B cell (primary cell): ENCODE results near the gene WDR19. TPM values are rescaled to one million over a fixed set of nuclear protein-coding genes. Genes with fewer than 3 reads are reported as not detected.
"Not testable (repeated sequence)": the region's sequence is repeated elsewhere in the genome, so short reads cannot be mapped to it uniquely, and the experiment has no call there.

Experiments used
- ATAC-seq: fragments of 200-7000 bp; cut with Tn5 transposase; one replicate; pipeline ENCODE4 v1.10.0; 2021; ENCODE audit warnings: low read depth, mild to moderate bottlenecking, moderate number of reproducible peaks, moderate library complexity
- CTCF ChIA-PET: fragments of 350-600 bp; sonication (Branson Sonifier 250); formaldehyde crosslinking; loops from one replicate; lab custom pipeline; 2021; ENCODE audit warnings: antibody characterized with exemption, inconsistent platforms; lab: Charles Lee
- POLR2A ChIA-PET: fragments of 350-600 bp; sonication (Branson Sonifier 250); formaldehyde crosslinking; loops from one replicate; lab custom pipeline; 2021; ENCODE audit warnings: antibody characterized with exemption; lab: Charles Lee
- DNase-seq: peaks from one replicate; pipeline ENCODE4 v3.0.0; 2013
- H2AFZ ChIP-seq: 2 replicates; pipeline ENCODE4 v1.6.1; 2012; ENCODE audit warnings: mild to moderate bottlenecking, low read depth, low read length; ENCODE audit not compliant: insufficient read depth, poor library complexity, severe bottlenecking
- H3K27ac ChIP-seq, 2 donors: 1 replicate in 1 of 2; 2 replicates in 1 of 2; pipeline ENCODE4 v1.5.1; 2012 to 2013; ENCODE audit warnings: low read length in 2 of 2, mild to moderate bottlenecking in 2 of 2, moderate library complexity in 1 of 2
- H3K27me3 ChIP-seq, 4 experiments: fragments of 200-600 bp in 1 of 4; sonication (generic) in 1 of 4; replicated peaks in 1 of 4; 1 replicate in 2 of 4; 2 replicates in 2 of 4; pipeline versions ENCODE4 v1.6.1 to v1.7.0; 2013 to 2016; ENCODE audit warnings: low read length in 3 of 4, mild to moderate bottlenecking in 2 of 4, mixed read lengths in 1 of 4, moderate library complexity in 1 of 4; ENCODE audit not compliant: insufficient read depth in 4 of 4, control insufficient read depth in 3 of 4; ENCODE audit errors: control extremely low read depth in 1 of 4
- H3K36me3 ChIP-seq, 2 experiments: replicated peaks in 1 of 2; 1 replicate in 1 of 2; 2 replicates in 1 of 2; pipeline versions ENCODE4 v1.6.1 to v1.7.1; 2013; ENCODE audit warnings: low read length in 1 of 2; ENCODE audit not compliant: insufficient read depth in 2 of 2, control insufficient read depth in 1 of 2; ENCODE audit errors: control extremely low read depth in 1 of 2, extremely low read depth in 1 of 2
- H3K4me1 ChIP-seq, 2 donors: fragments of 200-600 bp in 1 of 2; sonication (generic) in 1 of 2; 1 replicate in 1 of 2; 2 replicates in 1 of 2; pipeline versions ENCODE4 v1.5.1 to v1.6.1; 2013 to 2017; ENCODE audit warnings: low read length in 2 of 2; ENCODE audit not compliant: control insufficient read depth in 2 of 2, insufficient read depth in 2 of 2
- H3K4me2 ChIP-seq: replicated peaks from 2 replicates; pipeline ENCODE3; 2012; ENCODE audit warnings: mild to moderate bottlenecking, low read depth, low read length; ENCODE audit not compliant: poor library complexity, severe bottlenecking
- H3K4me3 ChIP-seq, 5 experiments: fragments of 200-600 bp in 1 of 5; sonication (generic) in 1 of 5; 1 replicate in 3 of 5; 2 replicates in 2 of 5; pipeline versions ENCODE4 v1.5.1 to v1.7.0; 2011 to 2016; ENCODE audit warnings: low read length in 4 of 5, mild to moderate bottlenecking in 4 of 5, low read depth in 2 of 5, control low read depth in 1 of 5, moderate library complexity in 1 of 5; ENCODE audit not compliant: insufficient read depth in 1 of 5; ENCODE audit errors: control extremely low read depth in 1 of 5, extremely low read depth in 1 of 5
- H3K79me2 ChIP-seq: fragments of 200-600 bp; sonication (generic); one replicate; pipeline ENCODE4 v1.6.0; 2016; ENCODE audit warnings: low read length; ENCODE audit not compliant: control insufficient read depth, insufficient read depth
- H3K9ac ChIP-seq: fragments of 200-600 bp; sonication (generic); 2 replicates; pipeline ENCODE4 v1.6.1; 2017; ENCODE audit warnings: mild to moderate bottlenecking, low read length, moderate library complexity
- H3K9me3 ChIP-seq, 3 donors: one replicate each; pipeline versions ENCODE4 v1.6.1 to v1.7.1; 2013; ENCODE audit warnings: low read length in 2 of 3; ENCODE audit not compliant: control insufficient read depth in 2 of 3, insufficient read depth in 1 of 3; ENCODE audit errors: control extremely low read depth in 1 of 3
- H4K20me1 ChIP-seq: 2 replicates; pipeline ENCODE4 v1.6.0; 2012; ENCODE audit warnings: mild to moderate bottlenecking, low read length; ENCODE audit not compliant: insufficient read depth, control insufficient read depth, poor library complexity, severe bottlenecking
- H3K27ac Mint-ChIP-seq: one replicate; pipeline ENCODE4 v1.8.0; 2021; ENCODE audit warnings: mixed read lengths
- H3K27me3 Mint-ChIP-seq: one replicate; pipeline ENCODE4 v1.8.0; 2021; ENCODE audit warnings: mixed read lengths
- H3K4me1 Mint-ChIP-seq: one replicate; pipeline ENCODE4 v1.8.0; 2021; ENCODE audit warnings: mixed read lengths
- H3K4me3 Mint-ChIP-seq: one replicate; pipeline ENCODE4 v1.8.0; 2021; ENCODE audit warnings: mixed read lengths
- H3K9me3 Mint-ChIP-seq: one replicate; pipeline ENCODE4 v1.8.0; 2022; ENCODE audit warnings: mixed read lengths; ENCODE audit not compliant: insufficient read depth
- EZH2 ChIP-seq: IDR thresholded peaks from 2 replicates; pipeline ENCODE4 v1.6.1; 2012; ENCODE audit warnings: borderline replicate concordance, low read depth, mild to moderate bottlenecking, moderate library complexity, low read length; ENCODE audit not compliant: insufficient read depth, poor library complexity, severe bottlenecking
- WGBS: methylation state at CpG from one replicate; pipeline ENCODE4 v1.1.5; 2013; ENCODE audit warnings: missing lambda C conversion rate; ENCODE audit not compliant: insufficient coverage; 5-methylcytosine and 5-hydroxymethylcytosine counted together
- intact Hi-C: fragments of 100-400 bp; cut with micrococcal nuclease; formaldehyde crosslinking; loops from one replicate; pipeline ENCODE4 v1.10.0; 2022
- polyA plus RNA-seq: library from polyadenylated mRNA; depleted of rRNA; stranded (reverse); fragments of >200 nt; gene quantifications from 2 replicates; pipeline ENCODE4 v1.2.3, GENCODE V29; 2012
- total RNA-seq, 2 donors: library from RNA; stranded (reverse); fragments of 120-200 nt in 1 of 2; gene quantifications; 1 replicate in 1 of 2; 2 replicates in 1 of 2; pipeline versions ENCODE4 v1.2.3 to v1.2.4, GENCODE V29; 2013 to 2022
- TF ChIP-seq, protein P1 (sequence below): fragments of 200-600 bp; IDR thresholded peaks from one replicate; pipeline ENCODE4 v1.8.0; 2022; ENCODE audit warnings: antibody characterized with exemption, mild to moderate bottlenecking

Gene WDR19
- total and polyA plus RNA-seq, 2 donors (not counting 1 experiment from before 2014, with no cell fraction given), result 35.1 to 79.8 TPM

DNA sequence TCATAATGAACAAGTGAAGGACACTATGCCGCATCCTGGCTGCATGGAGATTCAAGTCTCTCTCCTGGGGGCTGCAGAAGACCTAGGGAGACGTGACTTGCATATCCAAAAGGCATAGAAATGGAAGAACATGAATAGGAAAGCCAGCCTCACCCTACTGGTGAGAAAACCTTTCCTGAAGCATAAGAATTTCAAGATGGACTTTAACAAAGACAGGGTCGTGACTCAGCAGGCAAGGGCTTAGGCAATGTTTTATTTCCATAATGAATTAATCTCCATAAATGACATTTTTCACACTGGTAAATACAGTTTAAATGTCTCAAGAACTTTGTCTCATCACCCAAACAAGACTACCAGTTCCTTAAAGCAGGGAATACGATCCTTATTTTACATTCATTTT lies 104.9 kb downstream of the WDR19 start:
- no peaks in the 10 kb centered on the region for H3K4me1 ChIP-seq
- H3K27ac Mint-ChIP-seq, result no peak overlapping the region
- DNase-seq (no peak), ATAC-seq (no peak)
- no peak overlapping the region for H3K9ac ChIP-seq
- peaks cover 9 to 64% of the 10 kb centered on the region in 2 experiments for H3K36me3 ChIP-seq
- WGBS, result 90% methylated on average over 3 of the region's 4 CpGs
- intact Hi-C loops, result no loop called here
- H3K4me2 ChIP-seq, result no peak overlapping the region
- no peaks in the 10 kb centered on the region for H3K27me3 Mint-ChIP-seq
- H3K9me3 Mint-ChIP-seq, result no peaks in the 10 kb centered on the region
- no peaks in the 10 kb centered on the region for H3K4me1 Mint-ChIP-seq
- H3K9me3 ChIP-seq, result no peaks in the 10 kb centered on the region
- no peak overlapping the region for H3K4me3 ChIP-seq
- H3K27ac ChIP-seq, result no peak overlapping the region
- no peak for TF ChIP-seq EZH2
- TF ChIP-seq, protein P1, sequence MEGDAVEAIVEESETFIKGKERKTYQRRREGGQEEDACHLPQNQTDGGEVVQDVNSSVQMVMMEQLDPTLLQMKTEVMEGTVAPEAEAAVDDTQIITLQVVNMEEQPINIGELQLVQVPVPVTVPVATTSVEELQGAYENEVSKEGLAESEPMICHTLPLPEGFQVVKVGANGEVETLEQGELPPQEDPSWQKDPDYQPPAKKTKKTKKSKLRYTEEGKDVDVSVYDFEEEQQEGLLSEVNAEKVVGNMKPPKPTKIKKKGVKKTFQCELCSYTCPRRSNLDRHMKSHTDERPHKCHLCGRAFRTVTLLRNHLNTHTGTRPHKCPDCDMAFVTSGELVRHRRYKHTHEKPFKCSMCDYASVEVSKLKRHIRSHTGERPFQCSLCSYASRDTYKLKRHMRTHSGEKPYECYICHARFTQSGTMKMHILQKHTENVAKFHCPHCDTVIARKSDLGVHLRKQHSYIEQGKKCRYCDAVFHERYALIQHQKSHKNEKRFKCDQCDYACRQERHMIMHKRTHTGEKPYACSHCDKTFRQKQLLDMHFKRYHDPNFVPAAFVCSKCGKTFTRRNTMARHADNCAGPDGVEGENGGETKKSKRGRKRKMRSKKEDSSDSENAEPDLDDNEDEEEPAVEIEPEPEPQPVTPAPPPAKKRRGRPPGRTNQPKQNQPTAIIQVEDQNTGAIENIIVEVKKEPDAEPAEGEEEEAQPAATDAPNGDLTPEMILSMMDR, result no peak
- no peaks in the 10 kb centered on the region for H4K20me1 ChIP-seq
- H3K27me3 ChIP-seq, result no peaks in the 10 kb centered on the region
- H2AFZ ChIP-seq, result no peak overlapping the region
- no peak overlapping the region for H3K4me3 Mint-ChIP-seq
- ChIA-PET CTCF (interaction anchor here (1.1 kb wide), 1 partner anchor 384 kb away, joined by 4 read pairs; no protein-coding TSS in a partner anchor), POLR2A (no interaction called here)
- no peaks in the 10 kb centered on the region for H3K79me2 ChIP-seq

DNA sequence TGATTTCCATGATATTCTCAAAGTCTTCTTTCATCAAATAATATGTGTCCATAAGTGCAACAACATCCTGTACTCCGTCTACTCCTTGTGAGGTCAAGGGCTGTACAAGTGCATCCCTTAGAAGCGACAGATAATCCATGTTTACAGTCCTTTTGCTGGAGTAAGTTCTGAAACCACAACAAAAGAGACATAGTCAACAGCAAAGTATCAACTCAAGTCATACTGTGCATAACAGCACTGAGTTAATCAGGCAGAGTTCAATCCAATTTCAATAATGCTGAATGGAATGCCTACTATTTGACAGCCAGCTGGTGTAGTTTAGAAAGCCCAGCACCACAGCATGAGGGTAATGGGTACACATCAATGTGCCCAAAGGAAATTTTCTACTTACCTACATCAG lies 109.4 kb downstream of the WDR19 start:
- Histone ChIP-seq H3K4me2 (no peak overlapping the region), H3K36me3 (peaks cover 7 to 73% of the 10 kb centered on the region in 2 experiments)
- WGBS, result 95% methylated on average over 2 of the region's 2 CpGs

DNA sequence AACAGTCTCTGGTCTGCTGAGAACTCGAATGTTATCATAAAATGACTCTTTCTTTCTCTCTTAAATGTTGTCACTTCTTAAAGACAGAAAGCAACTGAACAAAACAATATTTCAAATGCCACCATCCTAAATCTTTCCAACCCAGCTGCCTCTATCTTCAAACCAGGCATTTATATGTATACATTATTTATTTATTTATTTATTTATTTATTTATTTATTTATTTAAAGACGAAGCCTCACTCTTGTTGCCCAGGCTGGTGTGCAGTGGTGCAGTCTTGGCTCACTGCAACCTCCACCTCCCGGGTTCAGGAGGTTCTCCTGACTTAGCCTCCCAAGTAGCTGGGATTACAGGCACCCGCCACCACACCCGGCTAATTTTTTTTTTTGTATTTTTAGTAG lies 110.1 kb downstream of the WDR19 start:
- H3K27ac ChIP-seq, ATAC-seq, H3K9me3 Mint-ChIP-seq, H3K27ac Mint-ChIP-seq, H3K4me2 ChIP-seq, H3K4me1 Mint-ChIP-seq, H2AFZ ChIP-seq, H3K79me2 ChIP-seq, H3K27me3 Mint-ChIP-seq, DNase-seq, H3K27me3 ChIP-seq, POLR2A ChIA-PET, CTCF ChIA-PET, H3K4me1 ChIP-seq, H4K20me1 ChIP-seq, H3K9me3 ChIP-seq, H3K4me3 Mint-ChIP-seq, H3K9ac ChIP-seq, H3K4me3 ChIP-seq, intact Hi-C loops: not testable (repeated sequence)
- peaks cover 7 to 67% of the 10 kb centered on the region in 2 experiments for H3K36me3 ChIP-seq
- 100% methylated on average over 1 of the region's 5 CpGs for WGBS

More for the DNA sequence above, 109.4 kb downstream of the WDR19 start:
- Histone ChIP-seq H3K27me3 (no peaks in the 10 kb centered on the region), H3K9me3 (no peaks in the 10 kb centered on the region), H3K4me3 (no peak overlapping the region), H3K79me2 (no peaks in the 10 kb centered on the region), H4K20me1 (no peaks in the 10 kb centered on the region), H3K27ac (no peak overlapping the region), H3K9ac (no peak overlapping the region), H2AFZ (no peak overlapping the region), H3K4me1 (no peaks in the 10 kb centered on the region)
- Mint-ChIP-seq H3K27ac (no peak overlapping the region), H3K4me1 (no peaks in the 10 kb centered on the region), H3K27me3 (no peaks in the 10 kb centered on the region), H3K4me3 (no peak overlapping the region), H3K9me3 (no peaks in the 10 kb centered on the region)
- intact Hi-C loops, result no loop called here
- POLR2A ChIA-PET, result interaction anchor here (0.6 kb wide), 2 partner anchors 12 to 60 kb away, joined by 3 to 4 read pairs; no protein-coding TSS in a partner anchor
- DNase-seq (no peak), ATAC-seq (no peak)
- CTCF ChIA-PET, result no interaction called here
- no peak for TF ChIP-seq EZH2
- TF ChIP-seq, protein P1, result no peak
